GM21619 (cell line): Measurements from ENCODE around the gene CLK2.
"Not testable (repeated sequence)": the region's sequence is repeated elsewhere in the genome, so short reads cannot be mapped to it uniquely, and the experiment has no call there.

Experiments used
- ATAC-seq: cut with Tn5 transposase; IDR thresholded peaks from one replicate; pipeline ENCODE4 v1.9.1; 2021; ENCODE audit not compliant: unreplicated experiment

Gene CLK2

DNA sequence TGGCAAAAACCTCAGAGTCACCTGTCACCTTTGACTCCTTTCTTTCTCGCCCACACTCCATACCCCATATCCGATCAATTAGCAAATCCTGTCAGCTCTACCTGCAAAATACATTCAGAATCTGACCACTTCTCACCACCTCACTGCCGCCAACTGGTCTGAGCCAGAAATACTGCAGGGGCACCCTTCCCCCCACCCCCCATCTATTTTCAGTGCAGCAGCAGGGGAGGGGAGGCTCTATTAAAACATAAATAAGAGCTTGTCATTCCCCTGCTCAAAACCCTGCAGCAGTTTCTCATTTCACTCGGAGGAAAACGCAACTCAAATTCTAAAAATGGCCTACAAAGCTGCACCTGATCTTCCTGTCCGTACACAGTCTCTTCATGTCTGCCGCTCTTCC, 24.1 kb upstream of the CLK2 start:
- no peak for ATAC-seq

DNA sequence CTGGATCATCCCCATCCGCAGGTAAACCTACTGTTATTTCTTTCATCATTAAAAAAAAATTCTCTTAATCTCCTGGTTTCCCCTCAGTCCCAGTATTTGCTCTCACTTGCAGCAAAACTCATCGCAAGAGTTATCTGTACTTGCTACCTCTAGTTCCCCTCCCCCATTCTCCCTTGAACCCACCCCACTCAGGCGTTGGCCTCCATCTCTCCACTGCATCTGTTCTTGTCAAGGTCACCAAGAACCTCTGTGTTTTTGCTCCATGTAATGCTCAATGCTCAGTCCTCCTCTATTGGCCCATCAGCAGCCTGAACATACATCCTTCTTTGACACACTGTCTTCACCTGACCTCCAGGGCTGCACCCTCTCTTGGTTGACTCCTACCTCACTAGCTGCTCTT, 23.4 kb upstream of the CLK2 start:
- ATAC-seq: no peak

DNA sequence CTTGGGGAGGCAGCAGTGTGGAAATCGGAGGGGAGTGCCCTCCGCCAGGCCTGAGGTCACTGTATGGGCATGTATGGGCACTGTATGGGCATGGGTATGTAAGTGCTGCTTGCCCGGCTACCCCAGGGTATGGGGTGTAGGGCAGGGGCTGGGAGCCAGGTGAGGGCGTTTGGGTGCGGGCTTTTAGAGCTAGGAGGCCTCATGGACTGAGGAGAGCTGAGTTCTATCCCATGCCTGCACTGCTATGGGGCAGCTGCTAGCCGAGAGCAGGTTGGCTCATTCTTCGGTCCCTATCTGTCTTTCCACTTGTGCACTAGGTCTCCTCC, 22.6 kb upstream of the CLK2 start:
- no peak for ATAC-seq

DNA sequence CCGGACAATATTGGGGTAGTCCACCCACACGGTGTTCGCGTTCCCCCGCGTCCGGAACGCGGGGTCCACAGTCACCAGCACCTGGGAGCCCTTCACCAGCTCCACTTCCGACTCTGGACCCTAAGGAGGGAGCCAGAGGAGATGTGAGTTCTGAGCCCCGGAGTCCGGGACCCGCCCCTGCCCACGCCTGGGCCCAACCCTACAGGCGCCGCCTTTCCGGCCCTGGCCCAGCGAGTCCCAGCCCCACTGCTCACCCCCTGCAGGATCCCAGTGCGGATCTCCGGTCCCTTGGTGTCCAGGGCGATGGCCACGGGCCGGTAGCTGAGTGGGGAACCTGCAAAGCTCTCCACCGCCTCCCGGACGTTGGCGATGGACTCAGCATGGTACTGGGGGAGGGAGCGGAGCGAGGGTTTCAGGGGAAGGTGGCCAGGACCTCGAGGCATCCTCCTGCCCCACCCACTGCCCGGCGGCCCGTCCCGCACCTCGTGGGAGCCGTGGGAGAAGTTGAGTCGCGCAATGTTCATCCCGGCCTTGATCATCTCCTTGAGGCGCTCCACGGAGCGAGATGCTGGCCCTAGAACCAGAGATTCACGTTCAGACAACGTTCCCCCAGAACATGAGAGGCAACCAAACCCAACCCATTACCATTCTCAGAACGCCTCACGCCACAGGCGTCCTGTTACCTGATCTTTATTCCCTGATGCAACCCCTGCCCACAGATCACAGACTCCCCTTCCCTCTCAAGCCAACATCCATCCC, 22.1 kb upstream of the CLK2 start:
- no peak for ATAC-seq

DNA sequence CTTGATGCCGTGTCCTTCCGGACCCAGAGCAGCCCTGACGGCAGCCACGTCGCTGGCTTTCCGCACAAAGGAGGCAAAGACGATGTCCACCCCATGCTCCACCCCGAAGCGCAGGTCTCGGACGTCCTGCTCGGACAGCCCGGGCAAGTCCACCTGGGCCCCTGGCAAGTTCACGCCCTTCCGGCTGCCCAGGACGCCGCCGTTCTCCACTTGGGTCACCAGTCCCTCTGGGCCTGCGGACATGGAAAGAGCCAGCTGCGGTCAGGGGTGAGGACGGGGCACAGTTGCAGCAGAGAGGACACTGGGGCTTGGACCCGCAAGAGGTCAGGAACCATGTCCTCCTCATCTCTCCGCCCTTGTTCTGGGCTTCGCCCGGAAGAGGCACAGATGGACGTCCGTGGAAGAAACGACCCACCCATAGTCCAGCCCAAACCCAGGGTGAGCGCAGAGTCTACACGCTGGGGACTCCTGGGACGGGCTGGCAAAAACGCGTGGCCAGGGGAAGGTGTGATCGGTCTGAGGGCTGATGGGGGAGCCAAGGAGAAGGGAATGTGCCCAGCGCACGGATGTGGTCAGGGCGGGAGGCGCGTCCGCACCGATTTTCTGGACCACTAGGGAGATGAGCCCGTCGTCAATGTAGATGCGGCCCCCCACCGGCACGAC, 21.3 kb upstream of the CLK2 start:
- no peak for ATAC-seq

DNA sequence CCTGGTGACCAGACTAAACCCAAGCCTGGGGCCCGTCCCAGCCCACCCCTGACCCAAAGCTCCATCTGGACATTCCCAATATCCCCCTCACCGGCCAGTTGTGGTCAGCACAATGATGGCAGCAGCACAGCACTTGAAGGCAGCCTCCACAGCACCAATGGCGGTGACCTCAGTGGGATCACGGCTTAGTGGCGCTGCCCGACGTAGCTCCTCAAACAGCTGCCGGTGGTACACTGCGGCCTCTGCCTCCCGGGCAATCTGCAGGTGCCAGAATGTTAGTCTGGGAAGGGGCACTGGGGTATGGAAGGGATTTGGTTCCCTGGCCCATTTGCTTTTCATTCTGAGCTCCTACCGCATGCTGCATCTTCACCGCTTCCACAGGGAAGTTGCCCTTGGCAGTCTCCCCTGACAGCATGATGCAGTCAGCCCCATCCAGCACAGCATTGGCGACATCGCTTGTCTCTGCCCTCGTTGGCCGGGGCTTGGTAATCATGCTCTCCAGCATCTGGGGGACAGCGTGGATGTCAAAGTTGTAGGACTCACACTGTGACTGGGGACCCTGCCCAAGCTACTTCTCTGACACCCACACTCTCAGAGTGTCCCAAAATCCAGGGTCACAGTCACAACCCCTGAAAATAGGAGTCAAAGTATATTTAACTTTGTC, 19.9 kb upstream of the CLK2 start:
- ATAC-seq: no peak

DNA sequence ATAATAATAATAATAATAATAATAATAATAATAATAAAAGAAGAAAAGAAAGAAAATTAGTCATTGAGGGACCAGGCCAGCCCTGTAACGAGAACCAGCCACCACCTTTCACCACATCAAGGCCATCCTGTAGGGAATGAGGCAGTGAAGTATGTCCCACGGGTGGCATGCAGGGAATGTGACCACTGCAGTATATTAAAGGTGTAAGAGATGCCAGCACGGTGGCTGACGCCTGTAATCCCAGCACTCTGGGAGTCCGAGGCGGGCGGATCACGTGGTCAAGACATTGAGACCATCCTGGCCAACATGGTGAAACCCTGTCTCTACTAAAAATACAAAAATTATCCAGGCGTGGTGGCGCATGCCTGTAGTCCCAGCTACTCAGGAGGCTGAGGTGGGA, 17.7 kb upstream of the CLK2 start:
- not testable (repeated sequence) for ATAC-seq

DNA sequence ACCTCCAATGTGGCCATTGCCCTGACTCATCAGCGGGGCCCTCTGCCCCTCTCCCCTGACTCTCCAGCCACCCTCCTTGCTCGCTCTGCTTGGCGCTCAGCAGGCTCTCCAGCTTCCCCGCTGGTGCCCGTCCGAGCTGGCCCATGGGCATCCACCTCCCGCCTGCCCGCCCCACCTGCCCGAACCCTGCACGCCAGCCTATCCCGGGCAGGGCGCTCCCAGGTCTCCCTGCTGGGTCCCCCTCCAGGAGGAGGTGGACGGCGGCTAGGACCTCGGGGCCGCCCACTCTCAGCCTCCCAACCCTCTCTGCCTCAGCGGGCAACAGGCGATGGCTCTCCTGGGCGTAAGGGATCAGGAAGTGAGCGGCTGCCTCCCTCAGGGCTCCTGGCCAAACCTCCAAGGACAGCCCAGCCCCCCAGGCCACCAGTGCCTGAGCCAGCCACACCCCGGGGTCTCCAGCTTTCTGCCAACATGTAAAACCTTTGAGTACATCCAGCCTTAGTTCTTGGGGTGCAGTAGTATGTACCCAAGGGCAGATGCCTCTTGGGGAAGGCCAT, 14.8 kb upstream of the CLK2 start:
- no peak for ATAC-seq

DNA sequence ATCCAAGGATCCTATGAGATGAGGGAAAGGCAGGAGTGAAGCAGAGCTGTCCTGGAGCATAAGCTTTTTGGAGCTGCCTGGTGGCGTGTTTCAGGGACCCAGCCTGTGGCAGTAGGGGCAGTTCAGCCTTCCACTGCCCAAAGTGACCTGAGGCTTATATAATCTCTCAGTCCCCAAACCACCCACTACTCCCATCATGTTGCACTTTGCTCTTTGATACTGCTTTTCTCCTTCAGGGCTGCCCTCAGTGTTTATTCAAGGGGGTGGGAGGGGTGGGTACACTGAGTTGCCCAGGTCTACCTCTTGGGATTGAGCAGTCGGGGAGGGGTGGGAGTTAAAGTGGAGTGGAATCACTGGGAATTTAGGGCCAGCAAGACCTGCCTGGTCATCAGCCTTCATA, 13.2 kb upstream of the CLK2 start:
- ATAC-seq: no peak

DNA sequence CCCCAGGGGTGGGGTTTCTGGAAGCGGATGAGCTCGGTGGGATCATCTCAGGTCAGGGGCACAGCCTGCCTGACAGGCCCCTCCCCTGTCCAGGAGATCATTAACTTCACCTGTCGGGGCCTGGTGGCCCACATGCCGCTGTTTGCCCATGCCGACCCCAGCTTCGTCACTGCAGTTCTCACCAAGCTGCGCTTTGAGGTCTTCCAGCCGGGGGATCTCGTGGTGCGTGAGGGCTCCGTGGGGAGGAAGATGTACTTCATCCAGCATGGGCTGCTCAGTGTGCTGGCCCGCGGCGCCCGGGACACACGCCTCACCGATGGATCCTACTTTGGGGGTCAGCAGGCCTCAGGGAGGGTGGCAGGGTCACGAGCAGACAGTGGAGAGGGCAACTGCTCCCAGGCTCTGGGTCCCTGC, 12.3 kb upstream of the CLK2 start:
- ATAC-seq: no peak

DNA sequence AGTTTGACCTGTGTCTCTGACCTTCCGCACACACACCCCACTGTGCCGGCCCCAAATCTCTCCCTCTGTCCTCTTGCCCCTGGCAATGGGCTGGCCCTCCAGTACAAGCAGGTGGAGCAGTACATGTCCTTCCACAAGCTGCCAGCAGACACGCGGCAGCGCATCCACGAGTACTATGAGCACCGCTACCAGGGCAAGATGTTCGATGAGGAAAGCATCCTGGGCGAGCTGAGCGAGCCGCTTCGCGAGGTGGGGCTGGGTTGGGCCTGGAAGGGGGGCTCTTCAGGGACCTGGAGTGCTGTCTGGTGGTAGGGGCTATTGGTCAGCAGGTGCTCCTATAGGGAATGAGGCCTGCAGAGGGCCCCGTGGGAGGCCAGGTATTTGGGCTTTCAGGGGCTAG, 11.8 kb upstream of the CLK2 start:
- no peak for ATAC-seq

DNA sequence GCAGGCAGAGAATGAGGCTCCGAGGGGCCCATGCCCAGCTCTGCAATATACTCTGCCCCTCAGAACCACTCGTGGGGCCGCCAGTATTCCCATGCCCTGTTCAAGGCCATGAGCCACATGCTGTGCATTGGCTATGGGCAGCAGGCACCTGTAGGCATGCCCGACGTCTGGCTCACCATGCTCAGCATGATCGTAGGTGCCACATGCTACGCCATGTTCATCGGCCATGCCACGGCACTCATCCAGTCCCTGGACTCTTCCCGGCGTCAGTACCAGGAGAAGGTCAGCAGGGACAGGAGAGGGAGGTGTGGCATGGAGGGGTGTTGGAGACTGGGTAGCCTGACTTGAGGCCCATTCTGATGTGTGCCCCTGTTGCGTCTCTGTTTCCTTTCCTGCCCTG, 11.2 kb upstream of the CLK2 start:
- ATAC-seq: no peak

DNA sequence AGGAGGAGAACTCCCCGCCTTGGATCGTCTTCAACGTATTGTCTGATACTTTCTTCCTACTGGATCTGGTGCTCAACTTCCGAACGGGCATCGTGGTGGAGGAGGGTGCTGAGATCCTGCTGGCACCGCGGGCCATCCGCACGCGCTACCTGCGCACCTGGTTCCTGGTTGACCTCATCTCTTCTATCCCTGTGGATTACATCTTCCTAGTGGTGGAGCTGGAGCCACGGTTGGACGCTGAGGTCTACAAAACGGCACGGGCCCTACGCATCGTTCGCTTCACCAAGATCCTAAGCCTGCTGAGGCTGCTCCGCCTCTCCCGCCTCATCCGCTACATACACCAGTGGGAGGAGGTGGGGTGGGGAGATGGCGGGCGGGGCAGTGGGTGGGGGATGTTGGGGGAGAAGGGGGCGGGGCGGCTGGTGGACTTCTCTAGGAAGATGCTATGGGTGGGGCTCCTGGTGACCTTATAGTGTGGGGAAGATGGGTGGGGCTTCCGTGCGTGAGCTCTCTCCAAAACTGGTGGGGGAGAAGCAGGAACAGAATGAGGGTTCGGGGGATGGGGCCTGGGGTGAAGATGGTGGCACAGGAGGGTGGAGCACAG, 9.3 kb upstream of the CLK2 start:
- no peak for ATAC-seq

DNA sequence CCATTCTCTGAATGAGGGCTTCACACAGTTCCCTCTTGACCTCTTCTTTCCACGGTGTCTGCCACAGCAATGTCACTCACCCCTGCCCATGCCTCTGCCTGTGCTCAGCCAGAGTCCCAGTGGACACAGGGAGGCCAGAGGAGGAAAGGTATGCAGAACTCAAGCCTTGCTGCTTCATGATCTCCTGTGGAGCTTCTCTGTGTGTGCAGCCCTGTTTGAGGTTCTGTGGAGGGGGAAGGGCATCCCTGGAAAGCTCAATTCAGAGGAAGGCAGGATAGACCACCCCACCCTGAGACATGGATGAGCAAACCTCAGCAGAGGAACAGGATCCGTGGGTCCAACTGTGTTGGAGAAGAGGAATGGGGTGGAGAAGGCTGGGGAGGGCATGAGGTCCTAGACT, 6.0 kb upstream of the CLK2 start:
- no peak for ATAC-seq

DNA sequence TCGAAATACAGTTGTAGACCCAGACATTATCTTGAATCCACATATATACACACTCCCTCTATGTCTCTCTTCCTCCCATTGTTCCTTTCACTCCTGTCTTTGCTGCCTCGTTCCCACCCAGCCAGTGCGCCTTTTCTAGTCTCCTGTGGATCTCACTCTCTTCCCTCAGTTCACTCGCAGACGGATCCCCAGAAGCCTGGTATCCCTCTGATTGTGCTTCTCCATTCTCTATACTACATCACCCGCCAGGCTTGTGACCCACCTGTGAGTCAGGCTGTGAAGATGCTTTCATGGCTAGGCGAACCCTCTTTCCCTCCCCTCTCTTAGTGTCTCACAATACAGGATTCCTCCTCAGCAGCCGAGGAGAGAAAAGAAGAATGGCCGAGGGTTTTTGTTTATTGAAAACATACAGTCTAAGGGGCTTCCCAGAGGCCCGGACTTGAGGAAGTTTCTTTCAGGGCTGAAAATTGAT, 5.4 kb upstream of the CLK2 start:
- ATAC-seq: no peak

DNA sequence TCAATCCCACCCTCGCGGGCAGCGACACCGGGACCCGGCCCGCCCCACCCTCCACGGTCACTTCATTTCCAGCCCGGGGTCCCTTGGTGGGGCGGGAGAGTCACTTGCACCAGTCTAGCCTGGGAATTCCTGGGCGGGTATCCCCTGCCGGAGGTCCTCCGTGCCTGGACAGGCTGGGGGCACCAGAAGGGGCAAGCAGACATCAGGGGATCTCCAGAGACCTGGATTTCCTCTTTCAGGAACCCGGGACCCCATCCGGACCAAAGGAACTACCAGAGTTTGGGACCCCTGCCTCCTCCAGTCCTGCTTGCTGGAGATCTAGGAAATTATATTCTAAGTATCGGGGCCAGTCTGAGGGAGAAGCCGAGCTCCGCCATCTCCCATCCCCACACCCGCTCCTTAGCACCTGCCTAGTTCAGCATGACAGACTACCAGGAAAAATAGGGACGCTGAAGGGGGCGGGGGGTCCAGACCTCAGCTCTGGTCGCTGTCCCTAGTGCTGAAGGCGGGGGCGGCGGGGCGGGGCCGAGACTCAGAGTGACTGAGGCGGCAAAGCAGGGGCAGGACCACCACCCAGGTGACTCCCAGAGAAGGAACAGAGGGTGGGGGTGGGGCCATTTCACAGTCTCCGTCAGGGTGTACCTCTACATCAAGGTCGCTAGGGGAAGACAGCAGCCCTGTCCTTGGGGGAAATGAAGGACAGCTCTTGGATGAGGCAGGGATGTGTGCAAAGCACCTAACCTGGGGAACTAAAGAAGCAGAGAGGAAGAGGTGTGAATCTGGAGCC, 4.8 kb upstream of the CLK2 start:
- ATAC-seq: no peak

DNA sequence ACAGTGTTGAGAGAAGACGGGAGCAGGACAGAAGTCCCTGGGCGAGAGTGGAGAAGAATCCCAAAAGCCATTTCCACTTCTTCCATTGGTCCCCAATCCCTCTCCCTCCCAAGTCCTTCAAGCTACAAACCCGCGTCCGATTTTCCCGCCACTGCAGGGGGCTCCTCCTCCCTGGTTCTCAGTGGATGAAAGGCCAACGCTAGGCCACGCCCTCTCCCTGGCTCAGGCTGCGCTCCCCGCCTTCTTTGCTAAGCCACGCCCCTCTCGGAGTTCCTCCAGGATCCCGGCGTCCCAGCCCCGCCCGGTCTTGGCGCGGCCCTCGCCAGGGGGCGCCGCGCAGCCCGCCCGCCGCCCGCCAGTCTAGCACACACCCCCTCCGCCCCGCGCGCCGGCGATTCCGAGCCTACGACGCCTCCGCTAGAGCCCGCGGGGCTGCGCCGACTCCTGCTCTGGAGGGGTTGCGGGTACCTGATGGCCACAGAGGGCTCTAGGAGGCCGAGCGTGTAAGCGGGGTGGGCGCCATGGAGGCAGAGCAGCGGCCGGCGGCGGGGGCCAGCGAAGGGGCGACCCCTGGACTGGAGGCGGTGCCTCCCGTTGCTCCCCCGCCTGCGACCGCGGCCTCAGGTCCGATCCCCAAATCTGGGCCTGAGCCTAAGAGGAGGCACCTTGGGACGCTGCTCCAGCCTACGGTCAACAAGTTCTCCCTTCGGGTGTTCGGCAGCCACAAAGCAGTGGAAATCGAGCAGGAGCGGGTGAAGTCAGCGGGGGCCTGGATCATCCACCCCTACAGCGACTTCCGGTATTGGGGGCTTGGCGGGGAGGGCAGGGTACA, 4.0 kb upstream of the CLK2 start, which contains the start of gene HCN3:
Gene HCN3, plus strand, starts transcription at position 394 of the 832 bp plus-strand sequence. Its CDS starts 128 bp downstream, at position 522.
- ATAC-seq: peak; percentile 64

DNA sequence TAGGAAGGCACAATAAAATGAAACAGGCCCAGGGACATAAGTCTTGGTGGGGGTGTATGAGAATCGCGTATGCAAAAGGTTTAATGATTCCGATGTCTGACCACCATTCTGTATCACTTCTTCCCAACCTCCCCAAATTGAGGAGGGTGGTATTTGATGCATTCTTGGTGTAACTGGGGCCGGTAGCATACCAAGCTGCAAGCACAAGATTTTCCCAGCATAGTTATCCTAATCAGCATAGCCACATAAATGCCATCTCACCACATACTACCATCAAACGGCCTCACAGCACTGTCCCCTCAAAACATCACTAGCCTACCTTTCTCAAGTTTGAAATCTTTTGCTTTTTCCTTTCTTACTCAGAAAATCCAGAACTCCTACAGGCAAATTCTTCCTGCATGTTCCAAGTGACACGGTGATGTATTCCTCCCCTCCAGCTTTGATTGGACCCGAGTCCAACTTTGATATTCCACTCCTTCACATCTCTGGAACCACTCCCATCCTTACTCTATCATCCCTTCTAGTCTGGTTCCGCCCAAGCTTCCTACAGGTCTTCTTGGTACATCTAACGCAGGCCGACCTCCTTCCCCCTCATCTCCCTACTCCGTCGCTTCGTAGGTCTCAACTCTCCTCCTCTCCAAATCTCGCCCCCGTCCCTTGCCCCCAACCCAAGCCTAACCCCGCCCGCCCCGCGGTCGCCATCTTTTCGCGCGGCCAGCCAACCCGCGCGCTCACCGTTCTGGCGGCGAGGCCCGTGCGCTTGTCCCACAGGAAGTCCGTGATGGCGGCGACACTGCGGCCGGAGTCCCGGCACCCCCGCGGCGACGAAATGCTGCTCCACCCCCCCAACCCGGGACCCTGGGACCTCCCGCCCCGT, 600 bp downstream of the CLK2 start:
- ATAC-seq: peak; percentile 22

DNA sequence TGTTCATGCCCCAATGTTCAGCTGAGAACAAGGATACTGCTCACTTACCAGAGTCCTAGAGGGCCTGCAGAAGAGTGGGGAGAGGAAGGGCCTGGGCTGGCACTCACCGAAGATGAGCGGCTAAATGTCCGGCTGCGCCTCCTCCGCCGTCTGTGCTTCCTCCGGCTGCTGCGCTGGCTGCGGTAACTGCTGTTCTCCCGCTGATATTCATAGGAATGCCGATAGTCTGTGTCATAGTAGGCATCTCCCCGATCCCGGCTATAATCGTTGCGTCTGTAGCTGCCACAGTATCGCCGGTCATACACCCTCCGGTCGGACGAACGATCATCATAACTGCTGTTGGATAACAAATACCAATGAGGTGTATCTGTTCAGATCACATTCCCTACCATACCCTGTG, 3.9 kb downstream of the CLK2 start:
- ATAC-seq: no peak
